GM12878 (cell line): ENCODE data around the gene RIMBP2. TPM values are rescaled to one million over a fixed set of nuclear protein-coding genes. Genes with fewer than 3 reads are reported as not detected.

Source experiments
- ATAC-seq: fragments of 200-7000 bp; cut with Tn5 transposase; 3 replicates; pipeline ENCODE4 v1.9.1; 2020; ENCODE audit warnings: mild to moderate bottlenecking, moderate library complexity
- BruUV-seq: library from RNA; stranded (reverse); fragments of 400-500 nt; replicated peaks from 2 replicates; lab custom pipeline; 2021; lab: Mats Ljungman, UMichigan
- CTCF ChIA-PET: fragments of 300-600 bp; sonication (Branson Sonifier 250); formaldehyde crosslinking; extraction: SDS; loops from one replicate; lab custom pipeline; 2021; ENCODE audit warnings: inconsistent platforms; lab: Yijun Ruan, JAX
- POLR2A ChIA-PET: fragments of 350-600 bp; formaldehyde crosslinking; extraction: SDS; loops from one replicate; lab custom pipeline; 2021; ENCODE audit warnings: inconsistent platforms; lab: Charles Lee
- RAD21 ChIA-PET: fragments of 300-600 bp; sonication (Branson Sonifier 250); formaldehyde crosslinking; loops from one replicate; lab custom pipeline; 2023; ENCODE audit warnings: antibody characterized with exemption; ENCODE audit not compliant: unreplicated experiment; lab: Charles Lee
- SMC1A ChIA-PET: fragments of 300-600 bp; sonication (Branson Sonifier 250); formaldehyde crosslinking; loops from one replicate; lab custom pipeline; 2023; ENCODE audit not compliant: unreplicated experiment, uncharacterized antibody; lab: Charles Lee
- DNase-seq: peaks from one replicate; pipeline ENCODE4 v3.0.0-alpha.2; 2011; ENCODE audit warnings: low read depth, low spot score
- FAIRE-seq: peaks from 3 replicates; lab custom pipeline; 2011; peaks lifted over from hg19 to GRCh38; lab: Jason Lieb, UNC
- H2AFZ ChIP-seq: 2 replicates; pipeline ENCODE4 v1.6.0; 2011; ENCODE audit warnings: low read depth, low read length, control low read depth; ENCODE audit not compliant: control insufficient read depth
- H3K27ac ChIP-seq: 2 replicates; pipeline ENCODE4 v1.5.1; 2011; ENCODE audit warnings: control low read depth; ENCODE audit not compliant: control insufficient read depth, insufficient read depth
- H3K27me3 ChIP-seq, 2 experiments: replicated peaks in 1 of 2; 2 replicates each; pipeline versions ENCODE4 v1.6.0 to v1.6.1; 2011; ENCODE audit warnings: low read length in 1 of 2; ENCODE audit not compliant: control insufficient read depth in 2 of 2, insufficient read depth in 2 of 2
- H3K36me3 ChIP-seq, 2 experiments: 2 replicates each; pipeline ENCODE4 v1.5.1; 2011; ENCODE audit warnings: low read length in 1 of 2; ENCODE audit not compliant: control insufficient read depth in 2 of 2, insufficient read depth in 2 of 2
- H3K4me1 ChIP-seq: 2 replicates; pipeline ENCODE4 v1.6.1; 2011; ENCODE audit warnings: mild to moderate bottlenecking, low read length, moderate library complexity, mixed read lengths; ENCODE audit not compliant: control insufficient read depth, insufficient read depth
- H3K4me2 ChIP-seq: 2 replicates; pipeline ENCODE4 v1.6.0; 2011; ENCODE audit warnings: control low read depth; ENCODE audit not compliant: control insufficient read depth, insufficient read depth
- H3K4me3 ChIP-seq: fragments of 200-600 bp; sonication (generic); 2 replicates; pipeline ENCODE4 v1.5.1; 2016
- H3K79me2 ChIP-seq: 2 replicates; pipeline ENCODE4 v1.6.0; 2011; ENCODE audit warnings: low read length; ENCODE audit not compliant: control insufficient read depth, insufficient read depth
- H3K9ac ChIP-seq: 2 replicates; pipeline ENCODE4 v1.8.0; 2011; ENCODE audit warnings: low read length, control low read depth, mixed read lengths; ENCODE audit not compliant: control insufficient read depth, insufficient read depth
- H3K9me3 ChIP-seq: replicated peaks from 3 replicates; pipeline ENCODE4 v1.5.1; 2011; ENCODE audit warnings: mild to moderate bottlenecking, low read length; ENCODE audit not compliant: control insufficient read depth, insufficient read depth
- H4K20me1 ChIP-seq: 2 replicates; pipeline ENCODE4 v1.6.0; 2011; ENCODE audit not compliant: control insufficient read depth, insufficient read depth
- CREM ChIP-seq: IDR thresholded peaks from 2 replicates; pipeline ENCODE4 v1.6.1; 2014; ENCODE audit warnings: antibody characterized with exemption, low read depth
- ESRRA ChIP-seq: IDR thresholded peaks from 2 replicates; pipeline ENCODE4 v1.6.1; 2012; ENCODE audit warnings: mild to moderate bottlenecking, low read length, improper control_type of control experiment
- ETV6 ChIP-seq, 2 experiments: fragments of 450-650 bp in 1 of 2; IDR thresholded peaks in 1 of 2; conservative IDR thresholded peaks in 1 of 2; 2 replicates each; pipeline ENCODE4 v1.6.1; 2014; ENCODE audit warnings: antibody characterized with exemption in 1 of 2, borderline replicate concordance in 1 of 2, low read depth in 1 of 2, mild to moderate bottlenecking in 1 of 2, moderate library complexity in 1 of 2
- HDAC2 ChIP-seq: fragments of 200-600 bp; sonication (generic); IDR thresholded peaks from 2 replicates; pipeline ENCODE4 v1.6.1; 2017
- IKZF2 ChIP-seq, 2 experiments: fragments of 450-650 bp; IDR thresholded peaks; 2 replicates each; pipeline ENCODE4 v1.6.1; 2017; ENCODE audit warnings: mild to moderate bottlenecking in 2 of 2, moderate library complexity in 2 of 2
- MEF2B ChIP-seq: fragments of 450-650 bp; IDR thresholded peaks from 2 replicates; pipeline ENCODE4 v1.6.1; 2018; ENCODE audit warnings: mild to moderate bottlenecking, moderate library complexity; ENCODE audit not compliant: partially characterized antibody, poor library complexity, severe bottlenecking
- NBN ChIP-seq: fragments of 450-650 bp; IDR thresholded peaks from 2 replicates; pipeline ENCODE4 v1.6.1; 2016
- POLR2A ChIP-seq: IDR thresholded peaks from 2 replicates; pipeline ENCODE4 v1.6.1; 2011; ENCODE audit warnings: low read depth, mild to moderate bottlenecking, low read length
- POLR2AphosphoS5 ChIP-seq: IDR thresholded peaks from 2 replicates; pipeline ENCODE4 v1.6.1; 2011; ENCODE audit warnings: mild to moderate bottlenecking, low read length, inconsistent platforms
- RAD21 ChIP-seq: IDR thresholded peaks from 2 replicates; pipeline ENCODE4 v1.6.1; 2011; ENCODE audit warnings: mild to moderate bottlenecking, low read depth, low read length, moderate library complexity; ENCODE audit not compliant: insufficient read depth
- STAT1 ChIP-seq: fragments of 450-650 bp; conservative IDR thresholded peaks from 2 replicates; pipeline ENCODE4 v1.6.1; 2014; ENCODE audit warnings: antibody characterized with exemption, mild to moderate bottlenecking
- YY1 ChIP-seq: IDR thresholded peaks from 2 replicates; pipeline ENCODE4 v1.6.1; 2011; ENCODE audit warnings: low read depth, mild to moderate bottlenecking, low read length
- WGBS: methylation state at CpG from one replicate; pipeline ENCODE4 v1.1.6; 2016; ENCODE audit warnings: low lambda C conversion rate; ENCODE audit not compliant: insufficient replicate concordance, insufficient coverage; ENCODE audit errors: missing lambda C conversion rate; 5-methylcytosine and 5-hydroxymethylcytosine counted together
- in situ Hi-C: fragments of 300-500 bp; cut with MboI; formaldehyde crosslinking; loops from 9 replicates; pipeline ENCODE4 v1.14.3; 2018; ENCODE audit warnings: mixed read lengths
- intact Hi-C: fragments of 100-400 bp; cut with micrococcal nuclease; formaldehyde crosslinking; loops from one replicate; pipeline ENCODE4 v1.14.2; 2022; ENCODE audit not compliant: unreplicated experiment
- polyA plus RNA-seq, 11 experiments: library from polyadenylated mRNA; depleted of rRNA in 4 of 11; unstranded in 6 of 11; stranded (reverse) in 5 of 11; fragments of >200 nt; fragmentation: Nextera tagmentation in 4 of 11; fragmentation: Illumina TruSeq in 1 of 11; extraction: Ambion mirVana in 4 of 11; extraction: Trizol in 1 of 11; gene quantifications; 1 replicate in 1 of 11; 2 replicates in 10 of 11; pipeline versions ENCODE4 v1.2.1 to v1.2.3, GENCODE V29; 2011 to 2016; ENCODE audit warnings: inconsistent platforms in 2 of 11, missing spikeins in 2 of 11, low read depth in 1 of 11
- total RNA-seq, 4 experiments: library from RNA; depleted of rRNA in 3 of 4; stranded (reverse); fragments of >200 nt in 3 of 4; fragmentation: Illumina TruSeq in 1 of 4; extraction: Trizol in 1 of 4; gene quantifications; 2 replicates each; pipeline versions ENCODE4 v1.2.1 to v1.2.3, GENCODE V29; 2013 to 2021
- TF ChIP-seq, protein P1 (sequence below): IDR thresholded peaks from 2 replicates; pipeline ENCODE4 v1.6.1; 2012; ENCODE audit warnings: low read depth, low read length, improper control_type of control experiment

Gene RIMBP2
- total and polyA plus RNA-seq, 10 of the 15 experiments (the other 5 are each of a cell fraction or from before 2014, with no cell fraction given) = 0.04 to 2.9 (median 0.07) TPM; not detected in 1

- ChIA-PET POLR2A (no interaction called here), SMC1A (interaction anchor here (2.1 kb wide), 1 partner anchor 138 kb away, joined by 6 read pairs; no protein-coding TSS in a partner anchor), CTCF (interaction anchor here (1.2 to 1.4 kb wide), 2 partner anchors 33 to 379 kb away, joined by 3 read pairs; no protein-coding TSS in a partner anchor), RAD21 (interaction anchor here (1.2 to 1.9 kb wide), 4 partner anchors 24 to 234 kb away, joined by 3 to 6 read pairs (median 4); no protein-coding TSS in a partner anchor)
- Histone ChIP-seq H3K79me2 (peaks cover 11% of the 10 kb centered on the region), H3K36me3 (no peaks in the 10 kb centered on the region), H3K4me2 (peak overlapping the region; percentile 33; the same call in 1 of the 2 replicates), H3K9ac (peak overlapping the region; percentile 60), H3K9me3 (no peaks in the 10 kb centered on the region), H3K27ac (peak overlapping the region; percentile 52; the same call in 1 of the 2 replicates), H4K20me1 (no peaks in the 10 kb centered on the region), H3K4me1 (no peaks in the 10 kb centered on the region), H3K4me3 (peak overlapping the region; percentile 58), H3K27me3 (no peaks in the 10 kb centered on the region; a peak in 1 of 4 replicates), H2AFZ (peak overlapping the region; percentile 34)
- 10% methylated on average over 23 of the region's 42 CpGs for WGBS
- peak; percentile 50 for ATAC-seq
- FAIRE-seq = no peak
- in situ Hi-C loops (no loop called here), intact Hi-C loops (loop anchor here (10.0 kb wide), 1 partner anchor 141 kb away; no protein-coding TSS in a partner anchor)
- TF ChIP-seq POLR2AphosphoS5 (peak; percentile 22; the same call in 1 of the 2 replicates), YY1 (no peak), MEF2B (peak; percentile 59), ESRRA (no peak), RAD21 (no peak), CREM (no peak), ETV6 (conservative IDR thresholded peaks at IDR 0.05 in 1 of 2, IDR thresholded peaks at IDR 0.05 in 1 of 2; ENCODE audit: borderline replicate concordance in 1 of 2, low read depth in 1 of 2) (no peak), STAT1 (no peak), IKZF2 (IDR thresholded peaks at IDR 0.05) (no peak), NBN (no peak), POLR2A (peak; percentile 23; the same call in 1 of the 2 replicates), HDAC2 (no peak)
- TF ChIP-seq, protein P1, sequence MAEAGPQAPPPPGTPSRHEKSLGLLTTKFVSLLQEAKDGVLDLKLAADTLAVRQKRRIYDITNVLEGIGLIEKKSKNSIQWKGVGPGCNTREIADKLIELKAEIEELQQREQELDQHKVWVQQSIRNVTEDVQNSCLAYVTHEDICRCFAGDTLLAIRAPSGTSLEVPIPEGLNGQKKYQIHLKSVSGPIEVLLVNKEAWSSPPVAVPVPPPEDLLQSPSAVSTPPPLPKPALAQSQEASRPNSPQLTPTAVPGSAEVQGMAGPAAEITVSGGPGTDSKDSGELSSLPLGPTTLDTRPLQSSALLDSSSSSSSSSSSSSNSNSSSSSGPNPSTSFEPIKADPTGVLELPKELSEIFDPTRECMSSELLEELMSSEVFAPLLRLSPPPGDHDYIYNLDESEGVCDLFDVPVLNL = no peak
- DNase-seq = no peak
- BruUV-seq = no TSS peak
Measured at GRCh38 chr12:130715150-130715997, 725 bp downstream of the RIMBP2 start.
